Esophagus muscularis mucosa (tissue), 3 donors: ENCODE measurements around the gene AKAP11.

ENCODE experiments used
- CTCF ChIP-seq, 3 experiments: fragments of 200-600 bp in 2 of 3; fragments of 450-650 bp in 1 of 3; sonication (generic) in 2 of 3; IDR thresholded peaks; one replicate each; pipeline ENCODE4 v1.5.1; 2017 to 2019; ENCODE audit warnings: antibody characterized with exemption in 3 of 3, mild to moderate bottlenecking in 2 of 3, moderate library complexity in 1 of 3
- EP300 ChIP-seq: sonication (generic); formaldehyde crosslinking; IDR thresholded peaks from one replicate; pipeline ENCODE4 v1.6.1; 2017; ENCODE audit warnings: antibody characterized with exemption

DNA sequence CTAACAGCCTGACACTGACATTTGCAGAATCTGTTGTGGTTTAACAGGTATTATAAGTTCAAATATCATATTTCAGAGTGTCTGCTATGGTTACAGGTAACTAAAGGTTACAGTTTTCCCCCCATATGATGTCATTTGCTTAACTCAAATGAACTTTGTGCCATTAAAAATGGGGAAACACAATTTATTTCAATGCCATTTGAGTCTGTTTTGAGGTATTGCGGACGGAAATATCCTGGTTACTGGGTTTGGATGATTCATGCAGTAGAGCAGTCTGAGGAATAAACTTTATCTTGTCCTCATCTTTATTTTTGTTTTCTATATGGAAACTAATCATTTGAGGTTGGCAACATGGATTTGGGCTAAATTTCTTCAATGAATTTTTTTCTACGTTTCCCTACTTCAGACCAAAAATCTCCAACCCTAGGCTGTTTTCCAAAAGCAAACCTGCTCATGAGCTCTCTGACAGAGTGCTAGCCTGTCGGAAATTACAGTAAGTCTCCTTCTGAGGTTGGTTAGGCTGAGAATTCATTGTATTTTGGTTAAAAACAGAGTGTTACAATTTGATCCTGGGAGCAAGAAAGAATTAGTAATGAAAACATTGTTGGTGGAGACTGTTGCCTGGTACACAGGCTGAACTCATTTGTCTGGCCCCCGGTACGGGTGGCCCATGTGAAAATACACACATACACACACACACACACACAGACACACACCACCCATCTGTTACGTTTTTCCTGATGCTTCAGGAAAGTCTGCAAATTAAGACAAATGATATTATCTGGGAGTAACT, 66.1 kb downstream of the AKAP11 start:
- no peak for TF ChIP-seq CTCF (IDR thresholded peaks at IDR 0.05)
- TF ChIP-seq EP300: no peak
